ENCODE data around the gene CA9. TPM values are rescaled to one million over a fixed set of nuclear protein-coding genes. Genes with fewer than 3 reads are reported as not detected.

The CA9 gene
- total and polyA plus RNA-seq, 2 experiments from 2014 or later: 1.1 TPM; not detected in 1

GRCh38 chr9:35682520-35683315 is 9.0 kb downstream of the CA9 start:
- TF ChIP-seq EZH2 (IDR thresholded peaks at IDR 0.05; ENCODE audit: low read depth, unreplicated experiment): no peak
- TF ChIP-seq POLR2AphosphoS5 (IDR thresholded peaks at IDR 0.05; ENCODE audit: low read depth): no peak
- no peak for TF ChIP-seq ZNF114 (CRISPR knock-in tag; IDR thresholded peaks at IDR 0.05)
- TF ChIP-seq REST (IDR thresholded peaks at IDR 0.05; ENCODE audit: unreplicated experiment): no peak
- no peak for TF ChIP-seq ZNF331 (CRISPR knock-in tag; IDR thresholded peaks at IDR 0.05; ENCODE audit: low read depth)
- TF ChIP-seq EZH2phosphoT487 (IDR thresholded peaks at IDR 0.05; ENCODE audit: unreplicated experiment): no peak
- TF ChIP-seq NANOG (IDR thresholded peaks at IDR 0.05; ENCODE audit: borderline replicate concordance): no peak
- TF ChIP-seq CREB1 (CRISPR knock-in tag; IDR thresholded peaks at IDR 0.05; ENCODE audit: low read depth): no peak
- no peak for TF ChIP-seq STAT1 (IDR thresholded peaks at IDR 0.05; ENCODE audit: unreplicated experiment)
- peaks cover 32% of the 10 kb centered on the region for H3K4me1 Mint-ChIP-seq
- H3K27me3 Mint-ChIP-seq (ENCODE audit: insufficient read depth, low read depth, poor library complexity): peaks cover 14% of the 10 kb centered on the region
- Histone ChIP-seq H3K4me2 (no peak overlapping the region), H3K27me3 (ENCODE audit: insufficient read depth) (no peaks in the 10 kb centered on the region), H3K9me2 (ENCODE audit: insufficient read depth) (no peaks in the 10 kb centered on the region), H3K4me1 (ENCODE audit: insufficient read depth) (peaks cover 13% of the 10 kb centered on the region), H3K36me3 (ENCODE audit: insufficient read depth) (peaks cover 26% of the 10 kb centered on the region), H3K79me2 (replicated peaks; ENCODE audit: insufficient read depth) (peaks cover 3% of the 10 kb centered on the region), H3K4me3 (no peak overlapping the region), H2AFZ (no peak overlapping the region), H3K27ac (ENCODE audit: low read depth) (no peak overlapping the region), H4K20me1 (replicated peaks; ENCODE audit: insufficient read depth) (peaks cover 3% of the 10 kb centered on the region), H3F3A (replicated peaks; ENCODE audit: low read depth) (peaks cover 22% of the 10 kb centered on the region)
- DNase-seq (ENCODE audit: low spot score) (no peak), ATAC-seq (no peak)
- peaks cover 59% of the 10 kb centered on the region for H3K36me3 Mint-ChIP-seq (ENCODE audit: low read depth)
- H3K27ac Mint-ChIP-seq: no peak overlapping the region
- no peaks in the 10 kb centered on the region for H3K9me3 Mint-ChIP-seq
- no peak overlapping the region for H3K4me3 Mint-ChIP-seq

GRCh38 chr9:35683323-35683722 is 9.6 kb downstream of the CA9 start:
- H3K4me1 ChIP-seq (ENCODE audit: insufficient read depth): peaks cover 19% of the 10 kb centered on the region
- H3K79me2 ChIP-seq (replicated peaks; ENCODE audit: insufficient read depth): peaks cover 9% of the 10 kb centered on the region
- no peak overlapping the region for H3K27ac ChIP-seq (ENCODE audit: low read depth)
- no peak for TF ChIP-seq CREB1 (CRISPR knock-in tag; IDR thresholded peaks at IDR 0.05; ENCODE audit: low read depth)
- TF ChIP-seq STAT1 (IDR thresholded peaks at IDR 0.05; ENCODE audit: unreplicated experiment): no peak
- no peak for TF ChIP-seq ETS1 (IDR thresholded peaks at IDR 0.05)
- no peak for TF ChIP-seq EZH2 (IDR thresholded peaks at IDR 0.05; ENCODE audit: low read depth, unreplicated experiment)
- no peak overlapping the region for H3K27ac Mint-ChIP-seq
- peaks cover 9% of the 10 kb centered on the region for H4K20me1 ChIP-seq (replicated peaks; ENCODE audit: insufficient read depth)
- peaks cover 26% of the 10 kb centered on the region for H3K36me3 ChIP-seq (ENCODE audit: insufficient read depth)
- no peak overlapping the region for H3K4me2 ChIP-seq
- peaks cover 63% of the 10 kb centered on the region for H3K36me3 Mint-ChIP-seq (ENCODE audit: low read depth)
- no peaks in the 10 kb centered on the region for H3K9me3 Mint-ChIP-seq
- H3K27me3 Mint-ChIP-seq (ENCODE audit: insufficient read depth, low read depth, poor library complexity): peaks cover 14% of the 10 kb centered on the region
- no peak for DNase-seq (ENCODE audit: low spot score)
- H3K4me3 Mint-ChIP-seq: no peak overlapping the region
- H2AFZ ChIP-seq: no peak overlapping the region
- no peak for ATAC-seq
- H3K4me3 ChIP-seq: no peak overlapping the region
- H3K27me3 ChIP-seq (ENCODE audit: insufficient read depth): no peaks in the 10 kb centered on the region
- H3F3A ChIP-seq (replicated peaks; ENCODE audit: low read depth): peaks cover 22% of the 10 kb centered on the region
- H3K4me1 Mint-ChIP-seq: peaks cover 36% of the 10 kb centered on the region
- H3K9me2 ChIP-seq (ENCODE audit: insufficient read depth): no peaks in the 10 kb centered on the region
